Measurements from ENCODE around the gene UGT1A1.

The UGT1A1 gene

GRCh38 chr2:233818639-233819621 is 58.9 kb downstream of the UGT1A1 start:
- DNase-seq: no peak

- DNase-seq: no peak
These were observed 60.1 kb downstream of the UGT1A1 start for GRCh38 chr2:233819884-233820773.

GRCh38 chr2:233820774-233821105 is 60.7 kb downstream of the UGT1A1 start:
- no peak for DNase-seq

- DNase-seq: no peak
These were observed 61.1 kb downstream of the UGT1A1 start for GRCh38 chr2:233821196-233821595.

- DNase-seq: no peak
These were observed 61.6 kb downstream of the UGT1A1 start for GRCh38 chr2:233821709-233822100.

- no peak for DNase-seq
These were observed 62.2 kb downstream of the UGT1A1 start for GRCh38 chr2:233822101-233822771.
